Suprapubic skin (tissue), 4 donors: Measurements from ENCODE around the gene SARS1.

Source experiments
- CTCF ChIP-seq, 2 donors: fragments of 200-600 bp in 1 of 2; fragments of 450-650 bp in 1 of 2; sonication (generic) in 1 of 2; IDR thresholded peaks; one replicate each; pipeline ENCODE4 v1.5.1; 2016 to 2019; ENCODE audit warnings: antibody characterized with exemption in 2 of 2, mild to moderate bottlenecking in 1 of 2, moderate library complexity in 1 of 2
- EP300 ChIP-seq: sonication (generic); formaldehyde crosslinking; IDR thresholded peaks from one replicate; pipeline ENCODE4 v1.6.1; 2017; ENCODE audit warnings: antibody characterized with exemption
- POLR2A ChIP-seq, 2 donors: fragments of 450-650 bp; IDR thresholded peaks; one replicate each; pipeline ENCODE4 v1.6.1; 2017; ENCODE audit warnings: antibody characterized with exemption in 2 of 2, mild to moderate bottlenecking in 2 of 2, moderate library complexity in 2 of 2
- POLR2AphosphoS5 ChIP-seq, 3 donors: sonication (generic); formaldehyde crosslinking; IDR thresholded peaks; one replicate each; pipeline ENCODE4 v1.6.1; 2017; ENCODE audit warnings: antibody characterized with exemption in 3 of 3

- TF ChIP-seq CTCF (IDR thresholded peaks at IDR 0.05) (no peak), POLR2A (IDR thresholded peaks at IDR 0.05) (no peak), POLR2AphosphoS5 (IDR thresholded peaks at IDR 0.05) (no peak), EP300 (no peak)
Measured at GRCh38 chr1:109185990-109186732, 27.6 kb upstream of the SARS1 start.
